ENCODE measurements around the gene SUMF1.

DNA sequence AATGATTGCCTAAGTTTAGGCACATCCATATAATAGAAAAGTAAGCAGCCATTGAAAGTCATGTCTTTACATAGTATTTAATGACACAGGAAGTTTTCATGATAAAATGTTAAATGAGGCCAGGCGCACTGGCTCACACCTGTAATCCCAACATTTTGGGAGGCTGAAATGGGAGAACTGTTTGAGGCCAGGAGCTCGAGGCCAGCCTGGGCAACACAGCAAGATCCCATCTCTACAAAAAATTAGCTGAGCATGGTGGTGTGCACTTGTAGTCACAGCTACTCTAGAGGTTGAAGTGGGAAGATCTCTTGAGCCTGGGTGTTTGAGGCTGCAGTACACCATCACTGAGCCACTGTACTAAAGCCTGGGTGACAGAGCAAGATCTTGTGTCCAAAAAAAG, 104.5 kb downstream of the SUMF1 start:
- TF ChIP-seq, protein P1, sequence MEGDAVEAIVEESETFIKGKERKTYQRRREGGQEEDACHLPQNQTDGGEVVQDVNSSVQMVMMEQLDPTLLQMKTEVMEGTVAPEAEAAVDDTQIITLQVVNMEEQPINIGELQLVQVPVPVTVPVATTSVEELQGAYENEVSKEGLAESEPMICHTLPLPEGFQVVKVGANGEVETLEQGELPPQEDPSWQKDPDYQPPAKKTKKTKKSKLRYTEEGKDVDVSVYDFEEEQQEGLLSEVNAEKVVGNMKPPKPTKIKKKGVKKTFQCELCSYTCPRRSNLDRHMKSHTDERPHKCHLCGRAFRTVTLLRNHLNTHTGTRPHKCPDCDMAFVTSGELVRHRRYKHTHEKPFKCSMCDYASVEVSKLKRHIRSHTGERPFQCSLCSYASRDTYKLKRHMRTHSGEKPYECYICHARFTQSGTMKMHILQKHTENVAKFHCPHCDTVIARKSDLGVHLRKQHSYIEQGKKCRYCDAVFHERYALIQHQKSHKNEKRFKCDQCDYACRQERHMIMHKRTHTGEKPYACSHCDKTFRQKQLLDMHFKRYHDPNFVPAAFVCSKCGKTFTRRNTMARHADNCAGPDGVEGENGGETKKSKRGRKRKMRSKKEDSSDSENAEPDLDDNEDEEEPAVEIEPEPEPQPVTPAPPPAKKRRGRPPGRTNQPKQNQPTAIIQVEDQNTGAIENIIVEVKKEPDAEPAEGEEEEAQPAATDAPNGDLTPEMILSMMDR (IDR thresholded peaks at IDR 0.05), result no peak
- no peak for TF ChIP-seq POLR2A (IDR thresholded peaks at IDR 0.05)
